HepG2 (cell line): ENCODE measurements around the gene PRKCZ. TPM values are rescaled to one million over a fixed set of nuclear protein-coding genes. Genes with fewer than 3 reads are reported as not detected.

Experiments used
- ATAC-seq: fragments of 200-7000 bp; cut with Tn5 transposase; 3 replicates; pipeline ENCODE4 v1.9.1; 2020; ENCODE audit warnings: mild to moderate bottlenecking, moderate library complexity
- BruUV-seq: library from RNA; stranded (reverse); fragments of 400-500 nt; replicated peaks from 2 replicates; lab custom pipeline; 2021; lab: Mats Ljungman, UMichigan
- CTCF ChIA-PET: fragments of 300-600 bp; formaldehyde crosslinking; extraction: SDS; loops from one replicate; lab custom pipeline; 2021; ENCODE audit warnings: low total read pairs, inconsistent platforms, low intra/inter-chr PET ratio; lab: Yijun Ruan, JAX
- POLR2A ChIA-PET: fragments of 350-600 bp; sonication (Branson Sonifier 250); formaldehyde crosslinking; loops from one replicate; lab custom pipeline; 2020; ENCODE audit warnings: antibody characterized with exemption, inconsistent platforms; lab: Yijun Ruan, JAX
- DNase-seq: peaks from one replicate; pipeline ENCODE4 v3.0.0-alpha.2; 2015; ENCODE audit warnings: low spot score
- FAIRE-seq: peaks from 3 replicates; lab custom pipeline; 2011; peaks lifted over from hg19 to GRCh38; lab: Jason Lieb, UNC
- H2AFZ ChIP-seq: one replicate; pipeline ENCODE4 v1.6.1; 2011; ENCODE audit warnings: low read length, inconsistent platforms
- H3K27ac ChIP-seq: fragments of 300-600 bp; 3 replicates; pipeline ENCODE4 v1.8.0; 2011; ENCODE audit warnings: mixed run types, mild to moderate bottlenecking, mixed read lengths, low read length, inconsistent platforms; ENCODE audit not compliant: insufficient read depth; ENCODE audit errors: extremely low read length
- H3K27me3 ChIP-seq, 2 experiments: fragments of 200-600 bp in 1 of 2; 2 replicates in 1 of 2; 3 replicates in 1 of 2; pipeline versions ENCODE4 v1.6.0 to v1.8.0; 2011; ENCODE audit warnings: low read length in 2 of 2, mild to moderate bottlenecking in 2 of 2, moderate library complexity in 2 of 2, inconsistent platforms in 1 of 2; ENCODE audit not compliant: insufficient read depth in 2 of 2, control insufficient read depth in 1 of 2
- H3K36me3 ChIP-seq, 2 experiments: fragments of 200-600 bp in 1 of 2; replicated peaks in 1 of 2; 2 replicates in 1 of 2; 3 replicates in 1 of 2; pipeline versions ENCODE4 v1.5.1 to v1.8.0; 2011; ENCODE audit warnings: low read length in 2 of 2, inconsistent platforms in 1 of 2; ENCODE audit not compliant: insufficient read depth in 2 of 2, control insufficient read depth in 1 of 2
- H3K4me1 ChIP-seq: 2 replicates; pipeline ENCODE4 v1.5.1; 2012; ENCODE audit warnings: low read length, inconsistent platforms; ENCODE audit not compliant: insufficient read depth
- H3K4me2 ChIP-seq: 2 replicates; pipeline ENCODE4 v1.6.0; 2011; ENCODE audit warnings: low read depth, low read length, inconsistent platforms
- H3K4me3 ChIP-seq, 3 experiments: fragments of 200-600 bp in 1 of 3; sonication (generic), shearing (Covaris generic) in 1 of 3; replicated peaks in 1 of 3; 2 replicates each; pipeline ENCODE4 v1.5.1; 2011 to 2016; ENCODE audit warnings: low read length in 3 of 3, inconsistent platforms in 2 of 3, low read depth in 2 of 3, mild to moderate bottlenecking in 2 of 3, control low read depth in 1 of 3, mixed read lengths in 1 of 3; ENCODE audit not compliant: insufficient read depth in 1 of 3
- H3K79me2 ChIP-seq: one replicate; pipeline ENCODE4 v1.6.1; 2011; ENCODE audit warnings: low read length, inconsistent platforms; ENCODE audit not compliant: insufficient read depth
- H3K9ac ChIP-seq: 2 replicates; pipeline ENCODE4 v1.6.0; 2011; ENCODE audit warnings: mild to moderate bottlenecking, low read depth, low read length, inconsistent platforms; ENCODE audit not compliant: insufficient read depth
- H3K9me3 ChIP-seq: 2 replicates; pipeline ENCODE4 v1.5.1; 2012; ENCODE audit warnings: mild to moderate bottlenecking, low read length
- H4K20me1 ChIP-seq: 2 replicates; pipeline ENCODE4 v1.6.0; 2011; ENCODE audit warnings: inconsistent platforms, mild to moderate bottlenecking, low read length, moderate library complexity; ENCODE audit not compliant: insufficient read depth
- ETV5 ChIP-seq: IDR thresholded peaks from 2 replicates; pipeline ENCODE4 v1.6.1; 2018; ENCODE audit warnings: missing biosample characterization, missing genetic modification reagents, inconsistent platforms, borderline replicate concordance
- GTF3A ChIP-seq: sonication (generic); formaldehyde crosslinking; conservative IDR thresholded peaks from 2 replicates; pipeline ENCODE4 v1.4.0; 2020; ENCODE audit warnings: mild to moderate bottlenecking, missing genetic modification reagents
- HMGA1 ChIP-seq: sonication (generic); formaldehyde crosslinking; conservative IDR thresholded peaks from 2 replicates; pipeline ENCODE4 v1.4.0; 2020; ENCODE audit warnings: missing genetic modification reagents
- MATR3 ChIP-seq: sonication (generic); formaldehyde crosslinking; IDR thresholded peaks from 2 replicates; pipeline ENCODE4 v1.4.0; 2020; ENCODE audit warnings: missing genetic modification reagents
- MAZ ChIP-seq, 2 experiments: sonication (generic) in 1 of 2; formaldehyde crosslinking in 1 of 2; IDR thresholded peaks; 2 replicates each; pipeline versions ENCODE4 v1.5.0 to v1.6.1; 2012 to 2020; ENCODE audit warnings: low read depth in 2 of 2, mild to moderate bottlenecking in 2 of 2, borderline replicate concordance in 1 of 2, improper control_type of control experiment in 1 of 2, low read length in 1 of 2, missing genetic modification reagents in 1 of 2, moderate library complexity in 1 of 2
- NPAS2 ChIP-seq: sonication (generic); formaldehyde crosslinking; IDR thresholded peaks from 2 replicates; pipeline ENCODE4 v1.8.0; 2022; ENCODE audit warnings: mild to moderate bottlenecking, missing genetic modification reagents, borderline replicate concordance
- PPARG ChIP-seq: conservative IDR thresholded peaks from 2 replicates; pipeline ENCODE4 v1.6.1; 2016; ENCODE audit warnings: missing biosample characterization, missing genetic modification reagents
- STAT5B ChIP-seq: sonication (generic); formaldehyde crosslinking; IDR thresholded peaks from 2 replicates; pipeline ENCODE4 v1.4.0; 2020; ENCODE audit warnings: missing genetic modification reagents
- ZNF101 ChIP-seq: sonication (generic); formaldehyde crosslinking; IDR thresholded peaks from 2 replicates; pipeline ENCODE4 v1.4.0; 2020; ENCODE audit warnings: mild to moderate bottlenecking, low read depth, missing genetic modification reagents, borderline replicate concordance
- ZNF12 ChIP-seq: sonication (generic); formaldehyde crosslinking; IDR thresholded peaks from 2 replicates; pipeline ENCODE4 v1.5.0; 2020; ENCODE audit warnings: missing genetic modification reagents
- ZNF24 ChIP-seq: fragments of 450-650 bp; IDR thresholded peaks from 2 replicates; pipeline ENCODE4 v1.6.1; 2017; ENCODE audit warnings: antibody characterized with exemption, mild to moderate bottlenecking
- ZSCAN12 ChIP-seq: sonication (generic); formaldehyde crosslinking; IDR thresholded peaks from 2 replicates; pipeline ENCODE4 v1.9.0; 2021; ENCODE audit warnings: mild to moderate bottlenecking, missing genetic modification reagents
- WGBS: methylation state at CpG from one replicate; pipeline ENCODE4 v1.1.6; 2017; ENCODE audit warnings: low lambda C conversion rate; 5-methylcytosine and 5-hydroxymethylcytosine counted together
- in situ Hi-C: cut with HindIII; loops from 2 replicates; pipeline ENCODE4 v1.10.0; 2017; ENCODE audit warnings: low pct_unique_long_range_greater_than_20kb; ENCODE audit not compliant: extremely low pct_ligation_motif_present
- intact Hi-C: fragments of 100-400 bp; cut with micrococcal nuclease; formaldehyde crosslinking; loops from one replicate; pipeline ENCODE4 v1.10.0; 2022; ENCODE audit not compliant: unreplicated experiment
- polyA plus RNA-seq, 8 experiments: library from polyadenylated mRNA; depleted of rRNA in 3 of 8; stranded (reverse) in 7 of 8; unstranded in 1 of 8; fragments of >200 nt; fragmentation: Illumina TruSeq in 4 of 8; extraction: Trizol in 4 of 8; gene quantifications; 2 replicates each; pipeline versions ENCODE4 v1.2.1 to v1.2.3, GENCODE V29; 2011 to 2016; ENCODE audit warnings: low read depth in 4 of 8, missing spikeins in 1 of 8, mixed read lengths in 1 of 8; ENCODE audit not compliant: insufficient read depth in 1 of 8
- total RNA-seq, 5 experiments: library from RNA; depleted of rRNA; stranded (reverse); fragments of >200 nt; fragmentation: Illumina TruSeq; extraction: Trizol; gene quantifications; 2 replicates each; pipeline ENCODE4 v1.2.3, GENCODE V29; 2016; ENCODE audit warnings: low read depth in 1 of 5
- TF ChIP-seq, protein P1 (sequence below): sonication (generic); formaldehyde crosslinking; IDR thresholded peaks from 2 replicates; pipeline ENCODE4 v1.5.0; 2020; ENCODE audit warnings: mild to moderate bottlenecking, missing genetic modification reagents, borderline replicate concordance
- TF ChIP-seq, protein P2 (sequence below): sonication (generic); formaldehyde crosslinking; IDR thresholded peaks from 2 replicates; pipeline ENCODE4 v1.5.1; 2020; ENCODE audit warnings: mild to moderate bottlenecking, missing genetic modification reagents, borderline replicate concordance

Gene PRKCZ
- total and polyA plus RNA-seq, 2 of the 13 experiments (the other 11 are each of a cell fraction or from before 2014, with no cell fraction given): 34.7 to 85.2 TPM

- TF ChIP-seq ZNF24 (no peak), STAT5B (CRISPR knock-in tag) (no peak), ZNF12 (CRISPR knock-in tag) (no peak), GTF3A (CRISPR knock-in tag) (no peak), PPARG (CRISPR knock-in tag) (no peak), ZSCAN12 (CRISPR knock-in tag) (no peak)
- TF ChIP-seq, protein P1, sequence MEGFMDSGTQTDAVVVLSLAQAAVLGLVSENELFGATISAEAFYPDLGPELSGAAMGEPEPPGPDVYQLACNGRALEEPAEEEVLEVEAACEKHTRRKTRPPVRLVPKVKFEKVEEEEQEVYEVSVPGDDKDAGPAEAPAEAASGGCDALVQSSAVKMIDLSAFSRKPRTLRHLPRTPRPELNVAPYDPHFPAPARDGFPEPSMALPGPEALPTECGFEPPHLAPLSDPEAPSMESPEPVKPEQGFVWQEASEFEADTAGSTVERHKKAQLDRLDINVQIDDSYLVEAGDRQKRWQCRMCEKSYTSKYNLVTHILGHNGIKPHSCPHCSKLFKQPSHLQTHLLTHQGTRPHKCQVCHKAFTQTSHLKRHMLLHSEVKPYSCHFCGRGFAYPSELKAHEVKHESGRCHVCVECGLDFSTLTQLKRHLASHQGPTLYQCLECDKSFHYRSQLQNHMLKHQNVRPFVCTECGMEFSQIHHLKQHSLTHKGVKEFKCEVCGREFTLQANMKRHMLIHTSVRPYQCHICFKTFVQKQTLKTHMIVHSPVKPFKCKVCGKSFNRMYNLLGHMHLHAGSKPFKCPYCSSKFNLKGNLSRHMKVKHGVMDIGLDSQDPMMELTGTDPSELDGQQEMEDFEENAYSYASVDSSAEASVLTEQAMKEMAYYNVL (CRISPR knock-in tag): no peak
Observed at GRCh38 chr1:2152954-2153353, 102.7 kb downstream of the PRKCZ start (continued).

- TF ChIP-seq, protein P2, sequence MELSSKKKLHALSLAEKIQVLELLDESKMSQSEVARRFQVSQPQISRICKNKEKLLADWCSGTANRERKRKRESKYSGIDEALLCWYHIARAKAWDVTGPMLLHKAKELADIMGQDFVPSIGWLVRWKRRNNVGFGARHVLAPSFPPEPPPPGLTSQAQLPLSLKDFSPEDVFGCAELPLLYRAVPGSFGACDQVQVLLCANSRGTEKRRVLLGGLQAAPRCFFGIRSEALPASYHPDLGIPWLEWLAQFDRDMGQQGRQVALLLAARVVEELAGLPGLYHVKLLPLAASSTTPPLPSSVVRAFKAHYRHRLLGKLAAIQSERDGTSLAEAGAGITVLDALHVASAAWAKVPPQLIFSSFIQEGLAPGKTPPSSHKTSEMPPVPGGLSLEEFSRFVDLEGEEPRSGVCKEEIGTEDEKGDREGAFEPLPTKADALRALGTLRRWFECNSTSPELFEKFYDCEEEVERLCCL: no peak
- TF ChIP-seq MATR3 (no peak), MAZ (IDR thresholded peaks at IDR 0.05; ENCODE audit: borderline replicate concordance, low read depth, low read length) (no peak), MAZ (CRISPR knock-in tag; IDR thresholded peaks at IDR 0.05; ENCODE audit: low read depth) (no peak), HMGA1 (CRISPR knock-in tag) (no peak), ETV5 (CRISPR knock-in tag) (no peak), NPAS2 (no peak), ZNF101 (CRISPR knock-in tag) (no peak)
- no TSS peak for BruUV-seq
- Histone ChIP-seq H3K4me1 (no peaks in the 10 kb centered on the region), H3K27ac (no peak overlapping the region), H3K27me3 (no peaks in the 10 kb centered on the region), H3K4me2 (no peak overlapping the region), H3K9me3 (no peaks in the 10 kb centered on the region), H3K4me3 (no peak overlapping the region), H3K9ac (no peak overlapping the region), H2AFZ (no peak overlapping the region), H4K20me1 (peaks cover 3% of the 10 kb centered on the region; the same call in 1 of the 2 replicates), H3K79me2 (peaks cover 7% of the 10 kb centered on the region), H3K36me3 (peaks cover 34 to 79% of the 10 kb centered on the region in 2 experiments)
- CTCF ChIA-PET: no interaction called here
- FAIRE-seq (no peak), ATAC-seq (no peak), DNase-seq (no peak)
- intact Hi-C loops: no loop called here
- in situ Hi-C loops: no loop called here
- POLR2A ChIA-PET: no interaction called here
- WGBS: 98% methylated on average over 19 of the region's 21 CpGs
Observed at GRCh38 chr1:2154022-2154421, 103.8 kb downstream of the PRKCZ start.
